HepG2 (cell line): ENCODE measurements around the gene RSBN1L. TPM values are rescaled to one million over a fixed set of nuclear protein-coding genes. Genes with fewer than 3 reads are reported as not detected.
A peak's percentile ranks its signal among the peaks of the same experiment; 100 is the strongest.

ENCODE experiments used
- ASH2L ChIP-seq: fragments of 300-600, 200-600 bp; sonication (generic); IDR thresholded peaks from 2 replicates; pipeline ENCODE4 v1.7.0; 2017; ENCODE audit warnings: low read depth, mild to moderate bottlenecking, moderate library complexity, mixed read lengths, low read length; ENCODE audit not compliant: insufficient read length
- CC2D1A ChIP-seq: sonication (generic); formaldehyde crosslinking; IDR thresholded peaks from 2 replicates; pipeline ENCODE4 v1.8.1; 2023; ENCODE audit warnings: mild to moderate bottlenecking, missing genetic modification reagents
- CTCF ChIP-seq: sonication (generic); formaldehyde crosslinking; IDR thresholded peaks from 2 replicates; pipeline ENCODE4 v1.5.0; 2020; ENCODE audit warnings: mild to moderate bottlenecking, missing genetic modification reagents, moderate library complexity
- FOXM1 ChIP-seq: sonication (generic); formaldehyde crosslinking; IDR thresholded peaks from 2 replicates; pipeline ENCODE4 v1.5.0; 2020; ENCODE audit warnings: missing genetic modification reagents
- GATA4 ChIP-seq: sonication (generic); IDR thresholded peaks from 2 replicates; pipeline ENCODE4 v1.6.1; 2016; ENCODE audit warnings: antibody characterized with exemption, low read depth, borderline replicate concordance
- GATAD2A ChIP-seq: IDR thresholded peaks from 2 replicates; pipeline ENCODE4 v1.6.1; 2016
- KLF12 ChIP-seq: sonication (generic); formaldehyde crosslinking; IDR thresholded peaks from 2 replicates; pipeline ENCODE4 v1.4.0; 2020; ENCODE audit warnings: missing genetic modification reagents, borderline replicate concordance
- MIER3 ChIP-seq: IDR thresholded peaks from 2 replicates; pipeline ENCODE4 v1.6.1; 2016; ENCODE audit warnings: missing compliant biosample characterization, borderline replicate concordance
- MXD1 ChIP-seq: sonication (generic); formaldehyde crosslinking; IDR thresholded peaks from 2 replicates; pipeline ENCODE4 v1.4.0; 2020; ENCODE audit warnings: mild to moderate bottlenecking, missing genetic modification reagents
- NR0B2 ChIP-seq: sonication (generic); formaldehyde crosslinking; IDR thresholded peaks from 2 replicates; pipeline ENCODE4 v1.4.0; 2020; ENCODE audit warnings: mild to moderate bottlenecking, missing genetic modification reagents
- SCMH1 ChIP-seq: sonication (generic); formaldehyde crosslinking; IDR thresholded peaks from 2 replicates; pipeline ENCODE4 v1.9.0; 2021; ENCODE audit warnings: missing genetic modification reagents, mild to moderate bottlenecking, borderline replicate concordance
- SNAI1 ChIP-seq: sonication (generic); formaldehyde crosslinking; IDR thresholded peaks from 2 replicates; pipeline ENCODE4 v1.5.0; 2020; ENCODE audit warnings: mild to moderate bottlenecking, missing genetic modification reagents, borderline replicate concordance
- SYNCRIP ChIP-seq: fragments of 200-400 bp; formaldehyde crosslinking; IDR thresholded peaks from 2 replicates; pipeline ENCODE4 v1.6.1; 2018; ENCODE audit warnings: mild to moderate bottlenecking, low read depth, low read length; ENCODE audit not compliant: insufficient read depth
- TCF12 ChIP-seq, 2 experiments: fragments of 450-650 bp in 1 of 2; sonication (generic) in 1 of 2; formaldehyde crosslinking in 1 of 2; IDR thresholded peaks; 2 replicates each; pipeline versions ENCODE4 v1.6.1 to v1.8.0; 2017 to 2022; ENCODE audit warnings: antibody characterized with exemption in 1 of 2, mild to moderate bottlenecking in 1 of 2, missing genetic modification reagents in 1 of 2, moderate library complexity in 1 of 2
- TOPORS ChIP-seq: sonication (generic); formaldehyde crosslinking; IDR thresholded peaks from 2 replicates; pipeline ENCODE4 v1.8.0; 2023; ENCODE audit warnings: mild to moderate bottlenecking, missing genetic modification reagents
- ZMAT3 ChIP-seq: sonication (generic); formaldehyde crosslinking; conservative IDR thresholded peaks from 2 replicates; pipeline ENCODE4 v1.7.0; 2021; ENCODE audit warnings: missing genetic modification reagents
- ZNF10 ChIP-seq: sonication (generic); formaldehyde crosslinking; IDR thresholded peaks from 2 replicates; pipeline ENCODE4 v1.4.0; 2020; ENCODE audit warnings: mild to moderate bottlenecking, low read depth, missing genetic modification reagents, borderline replicate concordance
- ZNF329 ChIP-seq: sonication (generic); formaldehyde crosslinking; IDR thresholded peaks from 2 replicates; pipeline ENCODE4 v1.9.0; 2021; ENCODE audit warnings: low read depth, mild to moderate bottlenecking, missing genetic modification reagents
- ZNF367 ChIP-seq: sonication (generic); formaldehyde crosslinking; IDR thresholded peaks from 2 replicates; pipeline ENCODE4 v1.4.0; 2020; ENCODE audit warnings: missing genetic modification reagents, borderline replicate concordance
- ZNF44 ChIP-seq: sonication (generic); formaldehyde crosslinking; IDR thresholded peaks from 2 replicates; pipeline ENCODE4 v1.5.1; 2020; ENCODE audit warnings: mild to moderate bottlenecking, missing genetic modification reagents
- ZNF446 ChIP-seq: sonication (generic); formaldehyde crosslinking; IDR thresholded peaks from 2 replicates; pipeline ENCODE4 v1.5.0; 2020; ENCODE audit warnings: mild to moderate bottlenecking, missing genetic modification reagents
- ZNF563 ChIP-seq: sonication (generic); formaldehyde crosslinking; IDR thresholded peaks from 2 replicates; pipeline ENCODE4 v1.8.0; 2022; ENCODE audit warnings: mild to moderate bottlenecking, moderate library complexity, missing genetic modification reagents
- ZNF577 ChIP-seq: sonication (generic); formaldehyde crosslinking; IDR thresholded peaks from 2 replicates; pipeline ENCODE4 v1.4.0; 2020; ENCODE audit warnings: mild to moderate bottlenecking, low read depth, missing genetic modification reagents, borderline replicate concordance
- ZNF639 ChIP-seq: conservative IDR thresholded peaks from 2 replicates; pipeline ENCODE4 v1.6.1; 2018; ENCODE audit warnings: missing genetic modification reagents
- ZNF777 ChIP-seq: sonication (generic); formaldehyde crosslinking; IDR thresholded peaks from 2 replicates; pipeline ENCODE4 v1.4.0; 2020; ENCODE audit warnings: missing genetic modification reagents
- polyA plus RNA-seq, 8 experiments: library from polyadenylated mRNA; depleted of rRNA in 3 of 8; stranded (reverse) in 7 of 8; unstranded in 1 of 8; fragments of >200 nt; fragmentation: Illumina TruSeq in 4 of 8; extraction: Trizol in 4 of 8; gene quantifications; 2 replicates each; pipeline versions ENCODE4 v1.2.1 to v1.2.3, GENCODE V29; 2011 to 2016; ENCODE audit warnings: low read depth in 4 of 8, missing spikeins in 1 of 8, mixed read lengths in 1 of 8; ENCODE audit not compliant: insufficient read depth in 1 of 8
- total RNA-seq, 5 experiments: library from RNA; depleted of rRNA; stranded (reverse); fragments of >200 nt; fragmentation: Illumina TruSeq; extraction: Trizol; gene quantifications; 2 replicates each; pipeline ENCODE4 v1.2.3, GENCODE V29; 2016; ENCODE audit warnings: low read depth in 1 of 5

RSBN1L gene
- total and polyA plus RNA-seq, 2 of the 13 experiments (the other 11 are each of a cell fraction or from before 2014, with no cell fraction given) = 7.7 to 21.3 TPM

GRCh38 chr7:77696057-77696642, at the start of gene RSBN1L (continued):
- TF ChIP-seq TCF12 (IDR thresholded peaks at IDR 0.05) (no peak), TCF12 (CRISPR knock-in tag; IDR thresholded peaks at IDR 0.05) (0 out of 2 replicates have a peak, but pooled peaks have one; percentile 30), KLF12 (CRISPR knock-in tag) (no peak), SCMH1 (CRISPR knock-in tag) (no peak), CTCF (peak; percentile 30; the same call in 1 of the 2 replicates), ZNF44 (CRISPR knock-in tag) (no peak), ZNF777 (CRISPR knock-in tag) (no peak), GATAD2A (CRISPR knock-in tag) (peak; percentile 65), GATA4 (0 out of 2 replicates have a peak, but pooled peaks have one; percentile 18), ZNF446 (CRISPR knock-in tag) (peak; percentile 46; the same call in 1 of the 2 replicates), ZMAT3 (CRISPR knock-in tag) (peak; percentile 49), SYNCRIP (no peak), ASH2L (peak; percentile 94), TOPORS (CRISPR knock-in tag) (0 out of 2 replicates have a peak, but pooled peaks have one; percentile 5), ZNF367 (CRISPR knock-in tag) (no peak), MIER3 (0 out of 2 replicates have a peak, but pooled peaks have one; percentile 45), FOXM1 (CRISPR knock-in tag) (no peak), SNAI1 (CRISPR knock-in tag) (no peak), CC2D1A (0 out of 2 replicates have a peak, but pooled peaks have one; percentile 69), ZNF329 (CRISPR knock-in tag) (peak; percentile 39), ZNF10 (CRISPR knock-in tag) (no peak), ZNF577 (CRISPR knock-in tag) (no peak), MXD1 (CRISPR knock-in tag) (peak; percentile 20; the same call in 1 of the 2 replicates), ZNF563 (CRISPR knock-in tag) (peak; percentile 68; the same call in 1 of the 2 replicates), ZNF639 (CRISPR knock-in tag) (0 out of 2 replicates have a peak, but pooled peaks have one; percentile 30), NR0B2 (CRISPR knock-in tag) (no peak; the same call in none of the 2 replicates)
